Measurements from ENCODE around the gene PKIG. TPM values are rescaled to one million over a fixed set of nuclear protein-coding genes. Genes with fewer than 3 reads are reported as not detected.

PKIG gene
- total and polyA plus RNA-seq, 2 experiments from 2014 or later: 29.7 to 33.2 TPM

DNA sequence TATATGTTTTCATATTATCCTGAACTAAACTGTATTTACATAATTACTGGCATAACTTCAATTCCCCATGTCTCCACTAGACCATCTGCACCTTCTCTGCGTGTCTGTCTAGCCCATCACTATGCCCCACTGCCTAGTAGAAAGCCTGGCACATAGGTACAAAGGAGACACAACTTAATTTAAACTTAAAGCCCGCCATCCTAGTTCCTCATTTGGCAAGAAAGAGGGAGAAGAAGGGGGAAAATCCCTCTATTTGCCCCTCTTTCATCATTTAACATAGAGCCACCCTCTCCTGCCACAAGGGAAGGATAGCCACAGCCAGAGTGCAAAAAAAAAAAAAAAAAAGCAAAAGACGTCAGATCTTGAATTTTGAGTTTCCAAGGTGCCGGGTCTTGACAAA is 1.8 kb downstream of the PKIG start:
- H2AFZ ChIP-seq: no peak overlapping the region
- H3K9me2 ChIP-seq (ENCODE audit: insufficient read depth): no peaks in the 10 kb centered on the region
- ATAC-seq (no peak), DNase-seq (ENCODE audit: low spot score) (no peak)
- H3K27me3 ChIP-seq (ENCODE audit: insufficient read depth): no peaks in the 10 kb centered on the region
- Mint-ChIP-seq H3K27me3 (ENCODE audit: insufficient read depth, low read depth, poor library complexity) (peaks cover 9% of the 10 kb centered on the region), H3K4me3 (no peak overlapping the region), H3K4me1 (peaks cover 44% of the 10 kb centered on the region), H3K36me3 (ENCODE audit: low read depth) (no peaks in the 10 kb centered on the region), H3K9me3 (no peaks in the 10 kb centered on the region), H3K27ac (no peak overlapping the region)
- H3K36me3 ChIP-seq (ENCODE audit: insufficient read depth): no peaks in the 10 kb centered on the region
- H3K4me2 ChIP-seq: no peak overlapping the region
- H3K79me2 ChIP-seq (replicated peaks; ENCODE audit: insufficient read depth): no peaks in the 10 kb centered on the region
- H3K4me1 ChIP-seq (ENCODE audit: insufficient read depth): peaks cover 16% of the 10 kb centered on the region
- TF ChIP-seq ZNF331 (CRISPR knock-in tag; IDR thresholded peaks at IDR 0.05; ENCODE audit: low read depth) (no peak), EZH2phosphoT487 (IDR thresholded peaks at IDR 0.05; ENCODE audit: unreplicated experiment) (no peak), NANOG (IDR thresholded peaks at IDR 0.05; ENCODE audit: borderline replicate concordance) (no peak), ZNF114 (CRISPR knock-in tag; IDR thresholded peaks at IDR 0.05) (no peak), ETS1 (IDR thresholded peaks at IDR 0.05) (no peak), STAT1 (IDR thresholded peaks at IDR 0.05; ENCODE audit: unreplicated experiment) (no peak), JUNB (IDR thresholded peaks at IDR 0.05; ENCODE audit: unreplicated experiment) (no peak)
- TF ChIP-seq, protein P1, sequence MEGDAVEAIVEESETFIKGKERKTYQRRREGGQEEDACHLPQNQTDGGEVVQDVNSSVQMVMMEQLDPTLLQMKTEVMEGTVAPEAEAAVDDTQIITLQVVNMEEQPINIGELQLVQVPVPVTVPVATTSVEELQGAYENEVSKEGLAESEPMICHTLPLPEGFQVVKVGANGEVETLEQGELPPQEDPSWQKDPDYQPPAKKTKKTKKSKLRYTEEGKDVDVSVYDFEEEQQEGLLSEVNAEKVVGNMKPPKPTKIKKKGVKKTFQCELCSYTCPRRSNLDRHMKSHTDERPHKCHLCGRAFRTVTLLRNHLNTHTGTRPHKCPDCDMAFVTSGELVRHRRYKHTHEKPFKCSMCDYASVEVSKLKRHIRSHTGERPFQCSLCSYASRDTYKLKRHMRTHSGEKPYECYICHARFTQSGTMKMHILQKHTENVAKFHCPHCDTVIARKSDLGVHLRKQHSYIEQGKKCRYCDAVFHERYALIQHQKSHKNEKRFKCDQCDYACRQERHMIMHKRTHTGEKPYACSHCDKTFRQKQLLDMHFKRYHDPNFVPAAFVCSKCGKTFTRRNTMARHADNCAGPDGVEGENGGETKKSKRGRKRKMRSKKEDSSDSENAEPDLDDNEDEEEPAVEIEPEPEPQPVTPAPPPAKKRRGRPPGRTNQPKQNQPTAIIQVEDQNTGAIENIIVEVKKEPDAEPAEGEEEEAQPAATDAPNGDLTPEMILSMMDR (conservative IDR thresholded peaks at IDR 0.05; ENCODE audit: low read depth in 2 of 2): no peak
- no peaks in the 10 kb centered on the region for H3F3A ChIP-seq (replicated peaks; ENCODE audit: low read depth)
- no peak overlapping the region for H3K4me3 ChIP-seq
- no peak overlapping the region for H3K27ac ChIP-seq (ENCODE audit: low read depth)
- H4K20me1 ChIP-seq (replicated peaks; ENCODE audit: insufficient read depth): no peaks in the 10 kb centered on the region; the same call in 1 of the 2 replicates

DNA sequence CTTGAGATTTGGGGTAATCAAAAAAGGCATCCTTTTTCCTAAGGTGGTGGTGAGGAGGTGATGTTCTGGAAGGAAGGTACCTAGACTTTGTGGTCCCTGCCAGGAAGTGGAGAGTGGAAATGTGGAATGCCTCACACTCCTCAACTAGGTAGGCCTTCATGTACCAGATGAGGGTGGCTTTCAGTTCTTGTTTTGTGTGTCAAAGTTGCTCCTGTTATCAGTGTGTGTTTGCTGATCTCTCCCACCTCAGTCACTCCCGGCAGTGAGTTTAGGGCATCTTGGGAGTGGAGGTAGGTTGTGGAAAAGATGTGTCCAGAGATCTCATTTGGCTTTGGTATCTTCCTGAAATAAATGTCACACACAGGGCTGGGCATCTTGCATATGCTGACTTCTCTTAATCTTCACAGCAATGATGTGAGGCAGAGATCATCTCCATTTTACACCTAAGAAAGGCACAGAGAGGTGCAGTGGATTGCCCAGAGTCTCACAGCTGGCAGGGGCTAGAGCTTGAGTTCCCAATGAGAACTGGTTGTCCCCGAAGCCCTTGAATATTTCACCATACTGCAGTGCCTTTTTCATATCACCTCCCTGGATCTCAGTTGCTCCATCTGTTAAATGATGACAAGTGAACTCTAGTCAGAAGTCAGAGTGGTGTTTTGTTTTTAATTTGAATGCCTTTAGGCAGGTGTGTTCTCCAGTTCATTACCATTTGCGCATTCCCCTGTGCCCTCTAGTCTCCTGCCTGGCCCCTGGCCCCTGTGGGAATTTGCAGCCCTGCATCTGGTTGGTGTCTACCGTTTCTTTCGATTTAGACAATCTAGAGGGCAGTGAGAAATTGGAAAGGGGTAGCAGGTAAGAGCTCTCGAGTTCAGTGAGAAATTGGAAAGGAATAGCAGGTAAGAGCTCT is 2.9 kb downstream of the PKIG start:
- Histone ChIP-seq H3K4me2 (peak overlapping the region; percentile 69), H3K9me2 (ENCODE audit: insufficient read depth) (no peaks in the 10 kb centered on the region), H3K4me1 (ENCODE audit: insufficient read depth) (peaks cover 16% of the 10 kb centered on the region), H3K36me3 (ENCODE audit: insufficient read depth) (no peaks in the 10 kb centered on the region), H2AFZ (no peak overlapping the region), H3K27me3 (ENCODE audit: insufficient read depth) (no peaks in the 10 kb centered on the region), H3K27ac (ENCODE audit: low read depth) (no peak overlapping the region), H3K79me2 (replicated peaks; ENCODE audit: insufficient read depth) (no peaks in the 10 kb centered on the region), H4K20me1 (replicated peaks; ENCODE audit: insufficient read depth) (no peaks in the 10 kb centered on the region; the same call in 1 of the 2 replicates), H3F3A (replicated peaks; ENCODE audit: low read depth) (no peaks in the 10 kb centered on the region), H3K4me3 (peak overlapping the region; percentile 29)
- DNase-seq (ENCODE audit: low spot score) (peak; percentile 36), ATAC-seq (peak; percentile 72)
- Mint-ChIP-seq H3K27me3 (ENCODE audit: insufficient read depth, low read depth, poor library complexity) (peaks cover 9% of the 10 kb centered on the region), H3K4me3 (peak overlapping the region; percentile 4; the same call in 1 of the 3 replicates), H3K4me1 (peaks cover 44% of the 10 kb centered on the region), H3K27ac (peak overlapping the region; percentile 37), H3K36me3 (ENCODE audit: low read depth) (no peaks in the 10 kb centered on the region), H3K9me3 (no peaks in the 10 kb centered on the region)
- TF ChIP-seq, protein P1 (conservative IDR thresholded peaks at IDR 0.05; ENCODE audit: low read depth in 2 of 2): no peak
- TF ChIP-seq EZH2phosphoT487 (IDR thresholded peaks at IDR 0.05; ENCODE audit: unreplicated experiment) (no peak), POLR2AphosphoS5 (IDR thresholded peaks at IDR 0.05; ENCODE audit: low read depth) (no peak), ZNF114 (CRISPR knock-in tag; IDR thresholded peaks at IDR 0.05) (no peak), ZNF331 (CRISPR knock-in tag; IDR thresholded peaks at IDR 0.05; ENCODE audit: low read depth) (no peak), EZH2 (IDR thresholded peaks at IDR 0.05; ENCODE audit: low read depth, unreplicated experiment) (no peak)

Data from GM23338 (cell line).